Right cardiac atrium (tissue), 5 donors: ENCODE results near the gene GH2. TPM values are rescaled to one million over a fixed set of nuclear protein-coding genes. Genes with fewer than 3 reads are reported as not detected.

ENCODE experiments used
- ATAC-seq, 2 donors: fragments of 200-7000 bp; cut with Tn5 transposase; one replicate each; pipeline versions ENCODE4 v1.8.0 to v1.9.1; 2020; ENCODE audit warnings: moderate library complexity in 2 of 2, mild to moderate bottlenecking in 1 of 2
- DNase-seq, 3 donors: peaks; one replicate each; pipeline ENCODE4 v3.0.0-alpha.2; 2020
- H3K27ac ChIP-seq: one replicate; pipeline ENCODE4 v1.5.1; 2013; ENCODE audit warnings: mild to moderate bottlenecking, low read length, control low read depth, moderate library complexity
- H3K27me3 ChIP-seq: one replicate; pipeline ENCODE4 v1.6.1; 2013; ENCODE audit not compliant: control insufficient read depth, insufficient read depth
- H3K4me1 ChIP-seq: one replicate; pipeline ENCODE4 v1.6.1; 2013; ENCODE audit warnings: low read length; ENCODE audit not compliant: control insufficient read depth, insufficient read depth
- H3K4me3 ChIP-seq: one replicate; pipeline ENCODE4 v1.5.1; 2013; ENCODE audit warnings: low read length, control low read depth
- H3K9me3 ChIP-seq: one replicate; pipeline ENCODE4 v1.6.1; 2013; ENCODE audit warnings: low read length; ENCODE audit not compliant: control insufficient read depth
- WGBS: extraction: QIAGEN DNeasy Blood & Tissue Kit; methylation state at CpG from one replicate; pipeline ENCODE4 v1.1.7; 2013; 5-methylcytosine and 5-hydroxymethylcytosine counted together
- intact Hi-C, 4 donors: fragments of 100-400 bp; cut with DNase I; formaldehyde crosslinking; loops; one replicate each; pipeline versions ENCODE4 v1.11.0 to v1.14.0; 2022 to 2023
- polyA plus RNA-seq: library from polyadenylated mRNA; stranded (reverse); fragments of 200-250 nt; gene quantifications from one replicate; pipeline ENCODE4 v1.2.3, GENCODE V29; 2013
- total RNA-seq, 4 donors: library from RNA; stranded (reverse); fragmentation: NEBNext Ultra II Directional; extraction: Animal tissue kit (Norgen Biotek cat#: 25700); gene quantifications; one replicate each; pipeline ENCODE4 v1.2.1, GENCODE V29; 2021
- donor health status: healthy with polysubstance abuse.
- donor health status: DM: no; HTN: yes; CAD: no.
- donor health status: DM: no; HTN: no; CAD: no.
- donor health status: DM: no; HTN: yes; CAD: no; lungs with severe emphysema.
- donor health status: DM: yes; HTN: yes; CAD: no.

GH2 gene
- total and polyA plus RNA-seq, 5 donors = not detected

DNA sequence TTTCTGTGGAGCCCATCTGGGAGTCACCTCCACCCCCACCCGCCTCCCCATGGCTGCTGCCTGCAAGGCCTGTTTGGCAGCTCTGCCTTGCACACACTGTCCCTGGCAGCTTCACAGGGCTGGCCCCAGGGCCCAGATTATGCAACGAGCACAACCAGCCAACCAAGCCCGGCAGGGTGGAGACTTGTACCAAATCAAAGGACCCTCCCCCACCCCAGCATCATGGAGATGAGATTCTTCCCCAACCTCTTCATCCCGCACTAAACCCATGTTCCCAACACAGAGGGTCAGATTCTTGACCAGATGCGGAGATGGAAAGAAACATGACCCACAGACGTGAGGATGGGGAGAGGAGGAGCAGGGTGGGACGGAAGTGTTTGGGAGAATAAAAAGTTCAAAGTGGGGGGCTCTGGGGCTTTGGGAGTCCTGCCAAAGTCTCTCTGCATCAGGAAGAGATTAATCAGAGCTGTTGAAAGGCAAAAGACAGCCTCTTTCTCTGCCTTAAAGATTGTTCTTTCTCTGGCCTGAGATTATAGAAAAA is 43.0 kb downstream of the GH2 start:
- intact Hi-C loops = no loop called here
- Histone ChIP-seq H3K27me3 (no peaks in the 10 kb centered on the region), H3K9me3 (no peaks in the 10 kb centered on the region), H3K4me3 (no peak overlapping the region), H3K4me1 (peaks cover 20% of the 10 kb centered on the region), H3K27ac (peak overlapping the region; percentile 94)
- peak; percentile 53 to 70 for ATAC-seq
- peak; percentile 94 to 98 (median 97) for DNase-seq
- 30% methylated on average over 7 of the region's 7 CpGs for WGBS

DNA sequence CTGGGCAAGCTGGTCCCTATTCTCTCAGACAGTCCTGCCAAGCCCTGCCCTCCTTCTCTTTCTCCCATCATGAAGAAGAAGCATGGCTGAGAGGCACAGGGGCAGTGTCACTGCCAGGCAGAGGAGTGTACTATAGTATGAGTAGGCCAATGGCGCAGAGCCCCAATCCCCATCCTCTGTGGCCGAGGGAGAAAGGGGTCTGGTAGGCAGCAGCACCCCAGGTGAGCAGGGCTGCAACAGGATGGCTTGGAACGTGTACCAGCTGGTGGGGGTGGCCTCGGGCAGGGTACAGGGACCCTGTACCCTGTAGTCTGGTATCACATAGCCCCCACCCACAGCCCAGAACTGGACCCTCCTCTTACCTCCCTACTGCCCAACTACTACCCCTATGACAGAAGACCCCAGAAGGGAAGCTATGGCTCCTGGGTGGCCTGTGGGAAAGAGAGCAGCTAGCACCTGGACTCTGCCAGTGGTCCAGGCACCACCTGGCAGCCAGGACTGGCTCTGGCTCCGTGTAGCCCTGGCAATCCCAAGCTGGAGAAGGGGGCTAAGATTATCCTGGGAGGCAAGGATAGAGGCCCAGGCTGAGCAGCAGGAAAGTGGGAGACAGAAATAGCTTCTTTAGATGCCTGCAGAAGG is 43.7 kb downstream of the GH2 start:
- no peaks in the 10 kb centered on the region for H3K27me3 ChIP-seq
- no peak overlapping the region for H3K4me3 ChIP-seq
- intact Hi-C loops = no loop called here
- ATAC-seq = no peak
- H3K4me1 ChIP-seq = peaks cover 20% of the 10 kb centered on the region
- WGBS = 76% methylated on average over 5 of the region's 5 CpGs
- peak in 1 of 3 donors; percentile 65 for DNase-seq
- no peaks in the 10 kb centered on the region for H3K9me3 ChIP-seq
- peak overlapping the region; percentile 85 for H3K27ac ChIP-seq

DNA sequence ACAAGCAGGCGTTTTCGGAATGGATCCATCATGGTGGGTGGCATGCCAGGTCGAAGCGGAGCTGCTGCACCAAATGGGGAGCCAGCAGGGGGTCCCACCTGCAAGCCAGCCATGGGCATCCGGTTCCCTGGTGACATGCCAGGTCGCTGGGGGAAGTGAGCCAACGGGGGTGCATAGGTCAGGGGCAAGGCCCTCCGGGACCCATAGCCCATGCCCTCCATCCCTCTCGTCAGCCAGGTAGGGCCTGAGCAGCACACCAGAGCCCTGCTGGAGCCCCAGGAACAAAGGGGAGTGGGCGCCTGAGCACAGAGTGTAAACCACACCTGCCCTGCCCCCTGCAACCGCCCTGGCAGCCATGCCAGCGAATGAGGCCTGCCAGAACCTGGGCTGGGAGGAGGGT is 44.3 kb downstream of the GH2 start:
- intact Hi-C loops = no loop called here
- DNase-seq (peak in 1 of 3 donors; percentile 71), ATAC-seq (no peak)
- H3K27ac ChIP-seq = peak overlapping the region; percentile 85
- WGBS = 88% methylated on average over 12 of the region's 12 CpGs
- H3K4me1 ChIP-seq = peaks cover 20% of the 10 kb centered on the region
- no peak overlapping the region for H3K4me3 ChIP-seq
- no peaks in the 10 kb centered on the region for H3K27me3 ChIP-seq
- H3K9me3 ChIP-seq = no peaks in the 10 kb centered on the region

DNA sequence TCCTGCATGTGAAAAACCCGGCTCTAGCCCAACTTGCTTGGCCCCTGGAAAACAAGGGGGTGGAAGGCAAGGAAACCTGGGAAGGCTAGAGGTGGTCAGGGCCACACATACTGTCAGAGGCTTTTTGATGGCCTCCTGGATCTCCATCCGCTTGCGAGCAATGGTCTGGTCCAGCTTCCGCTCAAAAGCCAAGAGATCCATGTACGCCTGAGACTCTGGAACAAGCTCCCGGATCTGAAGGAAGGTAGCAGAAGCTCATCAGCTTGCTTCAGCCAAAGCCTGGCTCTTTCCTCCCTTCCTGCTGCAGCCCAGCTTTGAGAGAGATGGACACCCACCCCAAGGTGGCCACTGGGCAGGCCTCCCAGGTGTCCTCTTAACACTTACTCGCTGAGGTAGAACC is 44.9 kb downstream of the GH2 start:
- intact Hi-C loops = no loop called here
- ATAC-seq (no peak), DNase-seq (peak in 1 of 3 donors; percentile 33)
- H3K9me3 ChIP-seq = no peaks in the 10 kb centered on the region
- 92% methylated on average over 7 of the region's 7 CpGs for WGBS
- no peak overlapping the region for H3K4me3 ChIP-seq
- H3K4me1 ChIP-seq = peaks cover 20% of the 10 kb centered on the region
- no peaks in the 10 kb centered on the region for H3K27me3 ChIP-seq
- H3K27ac ChIP-seq = peak overlapping the region; percentile 24

DNA sequence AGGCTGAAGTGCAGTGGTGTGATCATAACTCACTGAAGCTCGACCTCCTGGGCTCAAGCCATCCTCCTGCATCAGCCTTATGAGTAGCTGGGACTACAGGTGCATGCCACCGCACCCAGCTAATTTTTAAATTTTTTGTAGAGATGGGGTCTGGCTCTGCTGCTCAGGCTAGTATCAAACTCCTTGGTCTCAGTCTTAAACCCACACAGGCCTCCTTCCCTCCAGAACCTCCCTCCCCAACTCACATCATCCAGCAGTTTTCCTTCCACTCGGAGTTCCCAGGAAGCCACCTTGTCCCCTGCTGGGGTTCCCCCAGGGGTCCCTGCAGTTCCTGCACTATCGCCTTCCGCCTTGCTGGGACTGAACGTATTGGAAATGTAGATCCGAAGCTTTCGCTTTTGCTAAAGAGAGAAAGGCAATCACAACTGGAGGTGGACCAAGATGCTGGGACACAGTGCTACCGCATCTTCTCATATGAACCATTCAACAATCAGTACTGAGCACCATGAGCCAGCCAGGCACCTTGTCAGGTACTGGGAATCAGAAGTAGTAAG is 46.5 kb downstream of the GH2 start:
- DNase-seq (peak in 1 of 3 donors; percentile 22), ATAC-seq (no peak)
- Histone ChIP-seq H3K27me3 (no peaks in the 10 kb centered on the region), H3K4me1 (peaks cover 14% of the 10 kb centered on the region), H3K27ac (peak overlapping the region; percentile 13), H3K9me3 (no peaks in the 10 kb centered on the region), H3K4me3 (no peak overlapping the region)
- intact Hi-C loops = no loop called here
- 86% methylated on average over 9 of the region's 9 CpGs for WGBS

DNA sequence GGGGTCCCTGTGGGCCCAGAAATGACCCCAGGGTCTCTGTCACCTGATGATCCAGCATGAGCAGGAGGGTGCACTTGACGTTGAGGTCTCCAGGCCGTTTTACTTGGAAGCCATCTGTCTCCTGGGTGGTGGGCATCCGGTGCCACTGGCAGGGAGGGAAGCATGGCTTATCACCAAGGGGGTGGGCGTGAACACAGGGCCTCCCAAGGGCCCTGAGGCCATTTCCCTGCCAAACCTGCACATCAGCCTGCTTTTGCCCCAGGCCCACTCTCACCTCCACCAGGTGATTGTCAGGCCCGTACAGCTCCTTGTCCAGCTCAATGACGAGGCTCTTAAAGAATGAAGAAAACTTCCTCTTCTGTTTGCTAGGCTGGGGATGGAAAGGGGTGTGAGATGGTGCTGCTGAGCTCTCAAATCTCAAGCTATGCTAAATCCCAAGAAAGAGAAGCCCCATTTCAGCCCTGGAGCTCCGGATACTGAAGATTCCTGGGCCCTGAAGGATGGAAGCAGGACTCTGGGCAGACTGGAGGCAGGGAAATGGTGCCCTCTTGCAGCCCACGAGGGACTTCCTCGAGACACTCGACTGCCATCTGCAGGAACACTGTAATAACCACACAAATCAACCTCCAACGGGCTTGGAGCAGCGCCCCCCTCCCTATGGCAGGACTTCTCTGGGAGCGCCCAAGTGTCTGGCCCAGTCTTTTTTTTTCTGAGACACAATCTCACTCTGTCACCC is 47.1 kb downstream of the GH2 start:
- H3K4me3 ChIP-seq = no peak overlapping the region
- intact Hi-C loops = no loop called here
- H3K4me1 ChIP-seq = peaks cover 14% of the 10 kb centered on the region
- no peaks in the 10 kb centered on the region for H3K27me3 ChIP-seq
- WGBS = 36% methylated on average over 13 of the region's 13 CpGs
- ATAC-seq (peak; percentile 5 to 13), DNase-seq (peak in 2 of 3 donors; percentile 73 to 74)
- H3K27ac ChIP-seq = peak overlapping the region; percentile 13
- H3K9me3 ChIP-seq = no peaks in the 10 kb centered on the region

DNA sequence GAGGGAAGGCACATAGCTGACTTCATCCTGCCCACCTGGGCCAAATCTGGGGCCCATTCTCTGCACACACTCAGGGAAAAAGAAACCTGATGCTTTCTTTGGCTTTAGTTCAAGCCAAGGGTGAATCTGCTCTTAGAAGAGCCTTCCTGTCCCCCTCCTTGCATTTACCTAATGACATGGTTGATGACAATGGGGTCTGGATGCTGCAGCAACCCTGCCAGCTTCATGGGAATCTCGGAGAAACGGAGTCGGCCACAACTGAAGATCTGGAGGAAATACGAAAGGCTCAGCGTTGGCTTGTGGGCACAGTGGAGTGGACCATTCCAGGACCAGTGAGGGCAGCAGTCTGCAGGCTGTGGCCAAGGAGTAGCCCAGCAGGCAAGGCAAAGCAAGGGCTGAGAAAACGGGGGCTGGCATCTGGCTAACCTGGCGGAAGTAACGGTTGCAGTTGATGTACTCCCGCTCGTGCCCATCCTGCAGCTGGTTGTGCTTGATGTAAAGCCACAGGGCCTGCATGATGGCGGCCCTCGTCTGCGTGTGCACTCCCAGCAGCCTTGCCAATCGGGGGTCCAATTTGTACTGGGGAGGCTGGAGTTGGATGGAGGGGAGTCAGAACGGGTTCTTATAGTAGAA is 47.9 kb downstream of the GH2 start:
- no peak overlapping the region for H3K27ac ChIP-seq
- WGBS = 90% methylated on average over 15 of the region's 15 CpGs
- no peak overlapping the region for H3K4me3 ChIP-seq
- DNase-seq = peak in 1 of 3 donors; percentile 34
- H3K4me1 ChIP-seq = peaks cover 10% of the 10 kb centered on the region
- ATAC-seq = no peak
- intact Hi-C loops = no loop called here
- no peaks in the 10 kb centered on the region for H3K27me3 ChIP-seq
- H3K9me3 ChIP-seq = no peaks in the 10 kb centered on the region

DNA sequence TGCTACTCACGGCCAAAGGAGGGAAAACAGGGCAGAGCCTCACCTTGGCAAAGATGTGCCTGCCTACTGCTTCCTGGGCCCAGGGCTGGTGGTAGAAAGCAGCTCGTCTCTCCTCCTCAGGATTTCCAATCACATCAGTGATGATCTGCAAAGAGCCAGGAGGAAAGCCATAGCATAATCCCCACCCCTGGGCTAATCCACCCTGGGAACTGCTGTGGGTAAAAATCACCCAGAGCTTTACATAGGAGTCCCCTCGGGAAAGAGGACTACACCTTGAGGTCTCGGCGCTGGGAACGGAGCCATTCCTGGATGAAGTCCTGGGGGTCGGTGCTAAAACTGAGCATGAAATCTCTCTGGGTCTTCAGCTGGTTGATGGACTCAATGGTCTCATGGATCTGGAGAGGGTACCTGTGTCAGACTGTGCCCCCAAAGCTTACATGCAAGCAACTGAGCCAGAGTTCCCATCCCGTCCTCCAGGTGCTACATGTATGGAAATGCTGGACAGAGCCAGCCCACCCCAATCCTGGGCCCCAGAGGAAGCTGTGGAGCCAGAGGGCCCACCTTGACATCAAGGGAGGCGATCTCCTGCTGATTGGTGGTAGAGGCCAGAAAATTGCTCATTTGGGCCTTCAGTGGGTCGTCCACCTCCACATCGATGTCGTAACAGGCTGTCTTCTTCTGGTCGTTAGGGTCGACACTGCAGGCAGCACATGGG is 48.6 kb downstream of the GH2 start:
- ATAC-seq (no peak), DNase-seq (peak in 1 of 3 donors; percentile 43)
- H3K4me1 ChIP-seq = peaks cover 9% of the 10 kb centered on the region
- no peak overlapping the region for H3K27ac ChIP-seq
- intact Hi-C loops = no loop called here
- no peaks in the 10 kb centered on the region for H3K27me3 ChIP-seq
- 85% methylated on average over 14 of the region's 14 CpGs for WGBS
- no peaks in the 10 kb centered on the region for H3K9me3 ChIP-seq
- H3K4me3 ChIP-seq = no peak overlapping the region

DNA sequence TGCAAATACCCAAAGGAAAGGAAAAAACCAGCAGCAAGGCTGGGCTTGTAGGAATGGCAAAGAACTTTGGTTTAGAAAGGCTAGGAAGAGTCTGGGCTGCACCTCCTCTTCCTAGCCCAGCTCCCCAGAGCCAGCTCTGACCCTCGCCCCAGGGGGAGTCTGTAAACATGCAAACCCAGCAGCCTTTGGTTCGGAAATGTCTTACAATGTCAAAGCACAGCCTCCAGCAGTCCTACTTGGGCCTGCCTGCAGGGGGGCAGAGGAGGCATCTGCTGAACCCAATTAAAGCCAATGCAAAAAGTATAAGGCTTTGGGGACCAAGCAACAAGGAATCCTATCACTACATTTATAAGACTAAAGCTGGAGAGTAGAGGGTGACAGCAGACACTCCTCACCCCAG is 49.3 kb downstream of the GH2 start:
- peak in 1 of 3 donors; percentile 30 for DNase-seq
- no peak overlapping the region for H3K27ac ChIP-seq
- no peak for ATAC-seq
- no peaks in the 10 kb centered on the region for H3K9me3 ChIP-seq
- peaks cover 2% of the 10 kb centered on the region for H3K4me1 ChIP-seq
- no peaks in the 10 kb centered on the region for H3K27me3 ChIP-seq
- H3K4me3 ChIP-seq = no peak overlapping the region
- WGBS = 77% methylated on average over 2 of the region's 2 CpGs
- intact Hi-C loops = no loop called here

DNA sequence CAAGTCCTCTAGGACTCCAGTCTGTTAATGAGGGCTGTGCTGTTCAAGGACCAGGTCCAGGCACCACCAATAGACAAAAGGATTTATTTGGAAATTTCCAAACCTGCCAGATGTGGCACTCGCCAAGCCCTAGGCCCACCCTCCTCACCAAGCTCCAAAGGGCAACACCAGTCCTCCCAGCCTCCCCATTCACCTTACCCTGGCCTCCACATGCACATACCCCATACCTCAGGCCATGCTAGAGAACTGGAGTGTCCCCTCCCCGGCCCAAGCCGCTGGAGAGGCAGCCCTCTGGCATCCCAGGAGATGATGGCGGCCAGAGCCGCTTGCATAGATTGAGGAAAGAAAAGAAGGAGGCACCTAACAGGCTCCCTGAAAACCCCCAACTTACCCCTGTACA is 49.7 kb downstream of the GH2 start:
- Histone ChIP-seq H3K4me1 (no peaks in the 10 kb centered on the region), H3K9me3 (no peaks in the 10 kb centered on the region), H3K27ac (no peak overlapping the region), H3K27me3 (no peaks in the 10 kb centered on the region), H3K4me3 (no peak overlapping the region)
- ATAC-seq (no peak), DNase-seq (peak in 1 of 3 donors; percentile 40)
- WGBS = 77% methylated on average over 5 of the region's 5 CpGs
- intact Hi-C loops = no loop called here
